SHP77 treated with DMSO at 0.1 percent for 48 hours (cell line): ENCODE data around the gene CERS6.
"Not testable (repeated sequence)": the region's sequence is repeated elsewhere in the genome, so short reads cannot be mapped to it uniquely, and the experiment has no call there.

Experiments used
- DNase-seq: peaks from one replicate; lab custom pipeline; 2025; lab: John Stamatoyannopoulos, UW

The CERS6 gene

GRCh38 chr2:168468354-168468753, 12.3 kb downstream of the CERS6 start:
- DNase-seq: no peak

- DNase-seq: no peak
Observed at GRCh38 chr2:168469281-168469988, 13.4 kb downstream of the CERS6 start.

GRCh38 chr2:168470320-168471162, 14.5 kb downstream of the CERS6 start:
- DNase-seq: no peak

GRCh38 chr2:168471163-168471475, 15.0 kb downstream of the CERS6 start:
- no peak for DNase-seq

GRCh38 chr2:168475636-168476035, 19.6 kb downstream of the CERS6 start:
- DNase-seq: no peak

- DNase-seq: no peak
Observed at GRCh38 chr2:168478206-168478605, 22.1 kb downstream of the CERS6 start.

- DNase-seq: no peak
Observed at GRCh38 chr2:168480356-168480755, 24.3 kb downstream of the CERS6 start.

- no peak for DNase-seq
Observed at GRCh38 chr2:168480825-168481585, 24.9 kb downstream of the CERS6 start.

GRCh38 chr2:168482269-168482668, 26.2 kb downstream of the CERS6 start:
- DNase-seq: no peak

GRCh38 chr2:168482952-168483831, 27.1 kb downstream of the CERS6 start:
- DNase-seq: no peak

- DNase-seq: no peak
Observed at GRCh38 chr2:168486477-168486876, 30.4 kb downstream of the CERS6 start.

- no peak for DNase-seq
Observed at GRCh38 chr2:168490015-168490874, 34.2 kb downstream of the CERS6 start.

- no peak for DNase-seq
Observed at GRCh38 chr2:168490946-168491605, 35.0 kb downstream of the CERS6 start.

GRCh38 chr2:168491728-168492127, 35.7 kb downstream of the CERS6 start:
- not testable (repeated sequence) for DNase-seq

- not testable (repeated sequence) for DNase-seq
Observed at GRCh38 chr2:168493219-168493618, 37.1 kb downstream of the CERS6 start.

- DNase-seq: no peak
Observed at GRCh38 chr2:168494190-168494711, 38.2 kb downstream of the CERS6 start.

GRCh38 chr2:168495524-168495923, 39.5 kb downstream of the CERS6 start:
- no peak for DNase-seq

- no peak for DNase-seq
Observed at GRCh38 chr2:168496906-168497305, 40.8 kb downstream of the CERS6 start.

- DNase-seq: no peak
Observed at GRCh38 chr2:168499500-168499899, 43.4 kb downstream of the CERS6 start.

GRCh38 chr2:168500516-168500915, 44.4 kb downstream of the CERS6 start:
- DNase-seq: no peak
